NCI-H524 (cell line): ENCODE results near the gene GFRA1.

Experiments used
- DNase-seq, 2 experiments: peaks; one replicate each; lab custom pipeline; 2025; lab: John Stamatoyannopoulos, UW

GFRA1 gene

GRCh38 chr10:116027355-116027754 lies 245.7 kb downstream of the GFRA1 start:
- no peak for DNase-seq

GRCh38 chr10:116026725-116027124 lies 246.3 kb downstream of the GFRA1 start:
- no peak for DNase-seq

DNA sequence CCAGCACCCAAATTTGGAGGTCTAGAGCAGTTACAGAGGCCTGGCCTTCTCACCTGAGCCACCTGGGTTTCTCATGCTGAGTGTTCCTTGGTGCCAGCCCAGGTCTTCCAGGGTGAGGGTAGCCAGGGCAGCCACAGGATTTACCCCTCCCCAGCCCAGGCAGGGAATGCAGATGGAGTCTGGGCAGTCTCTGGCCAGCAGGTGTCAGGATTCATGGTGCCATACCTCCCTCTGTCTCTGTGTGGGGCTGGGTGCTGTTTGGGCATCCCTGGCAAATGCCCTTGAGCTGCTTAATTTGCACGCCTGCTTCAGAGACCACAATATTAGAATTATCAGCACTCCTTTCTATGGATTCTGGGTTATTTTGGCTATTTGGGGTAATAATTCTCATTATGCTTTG lies 246.7 kb downstream of the GFRA1 start:
- DNase-seq, result peak in 1 of 2 experiments; percentile 24

DNA sequence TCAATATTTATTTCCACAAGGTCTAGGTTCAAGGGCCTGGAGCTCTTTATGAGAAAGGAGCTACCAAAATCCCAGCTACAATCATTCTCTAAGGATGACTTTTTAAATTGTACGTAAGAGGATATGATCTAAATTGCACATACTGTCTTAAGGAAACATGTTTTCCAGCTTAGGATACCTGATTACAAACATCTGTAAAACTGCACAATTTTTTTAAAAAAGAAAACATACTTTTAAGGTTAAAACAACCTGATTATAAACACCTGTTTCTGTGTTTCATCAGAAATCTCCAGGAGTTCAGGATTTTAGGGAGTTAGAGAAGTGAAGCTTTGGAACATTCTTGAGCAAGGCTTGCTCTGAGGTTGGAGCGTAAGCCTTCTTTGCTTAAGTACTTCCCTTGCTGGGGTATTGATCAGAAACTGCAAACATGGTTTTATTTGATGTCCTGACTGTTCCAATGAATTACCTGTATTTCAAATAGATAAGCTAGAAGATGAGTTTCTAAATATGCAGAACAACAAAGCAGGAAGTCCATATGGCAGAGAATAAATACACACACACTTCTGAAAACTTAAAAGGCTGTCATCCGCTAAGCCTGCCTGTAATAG lies 248.6 kb downstream of the GFRA1 start:
- DNase-seq, result peak in 1 of 2 experiments; percentile 37

- DNase-seq, result no peak
Measured at GRCh38 chr10:116017405-116017804, 255.6 kb downstream of the GFRA1 start.

- no peak for DNase-seq
Measured at GRCh38 chr10:116015583-116016333, 257.2 kb downstream of the GFRA1 start.

GRCh38 chr10:116014871-116015582 lies 258.0 kb downstream of the GFRA1 start:
- no peak for DNase-seq

GRCh38 chr10:116014326-116014725 lies 258.7 kb downstream of the GFRA1 start:
- no peak for DNase-seq

GRCh38 chr10:116011929-116012328 lies 261.1 kb downstream of the GFRA1 start:
- DNase-seq, result no peak

DNA sequence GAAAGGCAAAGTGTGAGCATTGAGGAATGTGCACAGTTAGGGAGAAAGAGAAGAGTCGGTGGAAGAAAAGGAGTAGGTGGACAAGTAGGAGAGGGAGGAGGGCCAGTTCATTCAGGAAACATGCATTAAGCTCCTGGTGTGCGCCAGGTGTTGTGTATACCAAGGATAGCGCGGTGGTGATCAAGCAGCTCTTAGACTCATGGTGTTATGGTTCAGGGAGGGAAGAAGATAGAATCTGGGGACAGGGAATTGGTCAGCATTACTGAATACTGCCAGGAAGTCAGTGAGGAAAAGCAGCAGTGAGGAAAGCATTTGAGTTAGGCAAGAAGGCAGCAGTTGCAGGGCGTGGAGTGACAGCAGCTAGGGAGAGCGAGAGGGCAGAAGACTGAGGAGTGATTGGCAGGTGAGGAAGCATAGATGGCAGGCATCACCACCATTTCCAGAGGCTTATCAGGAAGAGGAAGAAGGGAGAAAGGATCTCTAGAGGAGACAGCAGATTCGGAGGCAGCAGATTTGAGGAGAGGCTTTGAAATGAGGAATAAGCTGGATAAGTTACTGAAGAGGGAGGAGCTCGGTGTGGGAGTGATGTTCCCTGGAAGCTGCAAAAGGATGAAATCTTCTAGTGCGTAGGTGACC lies 265.6 kb downstream of the GFRA1 start:
- DNase-seq, result no peak
